ENCODE measurements around the gene UBE2H. TPM values are rescaled to one million over a fixed set of nuclear protein-coding genes. Genes with fewer than 3 reads are reported as not detected.

Gene UBE2H
- total RNA-seq, 4 donors from 2014 or later, result 63.2 to 154 (median 101) TPM

DNA sequence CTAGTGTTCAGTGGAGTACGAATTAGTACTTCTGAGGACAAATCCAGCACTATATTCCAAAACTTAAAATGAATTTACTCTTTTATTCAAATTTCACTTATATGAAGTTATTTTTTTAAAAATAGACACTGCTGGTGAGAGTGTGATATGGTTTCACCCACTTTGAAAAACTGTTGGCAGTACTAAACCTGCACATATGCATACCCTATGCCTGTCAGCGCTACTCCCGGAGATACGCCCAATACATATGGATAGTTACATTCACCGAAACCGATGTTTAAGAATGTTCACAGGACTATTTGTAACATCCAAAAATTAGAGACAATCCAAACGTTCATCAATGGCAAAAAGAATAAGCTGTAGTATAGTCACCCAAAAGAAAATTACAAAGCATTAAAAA is 69.6 kb downstream of the UBE2H start:
- no peak overlapping the region for H3K4me3 ChIP-seq (ENCODE audit: low read depth, poor library complexity, severe bottlenecking)
- 91 to 95% methylated on average over 7 of the region's 7 CpGs for WGBS, 2 donors

DNA sequence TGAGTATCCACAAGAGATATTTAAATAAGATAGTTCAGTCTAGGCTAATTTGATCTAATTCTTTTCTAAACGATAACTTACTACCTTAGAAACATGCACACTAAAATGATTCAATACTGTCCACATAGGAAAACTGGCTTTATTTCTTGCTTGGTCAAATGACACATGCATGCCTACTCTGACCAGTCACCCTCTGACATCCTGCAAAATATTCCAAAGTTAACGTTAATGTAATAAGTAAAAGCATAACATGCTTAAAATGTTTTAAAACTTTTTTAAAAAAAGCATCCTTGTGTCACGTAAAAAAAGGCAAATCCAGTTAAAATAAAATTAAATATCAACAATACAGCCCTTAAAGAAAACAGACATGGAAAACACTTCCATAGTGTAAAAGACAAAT is 70.2 kb downstream of the UBE2H start:
- TF ChIP-seq CTCF (IDR thresholded peaks at IDR 0.05), result no peak
- TF ChIP-seq POLR2A (IDR thresholded peaks at IDR 0.05), result no peak
- 82 to 92% methylated on average over 3 of the region's 3 CpGs for WGBS, 2 donors
- no peak for DNase-seq (ENCODE audit: low spot score in 2 of 2)
- no peak overlapping the region for H3K4me3 ChIP-seq (ENCODE audit: low read depth, poor library complexity, severe bottlenecking)
- intact Hi-C loops (cut with DNase I; ENCODE audit: low total_unique reads), result no loop called here

More for the DNA sequence above, 69.6 kb downstream of the UBE2H start:
- DNase-seq (ENCODE audit: low spot score in 2 of 2), result no peak
- intact Hi-C loops (cut with DNase I; ENCODE audit: low total_unique reads), result no loop called here
- TF ChIP-seq CTCF (IDR thresholded peaks at IDR 0.05) (no peak), POLR2A (IDR thresholded peaks at IDR 0.05) (no peak)

DNA sequence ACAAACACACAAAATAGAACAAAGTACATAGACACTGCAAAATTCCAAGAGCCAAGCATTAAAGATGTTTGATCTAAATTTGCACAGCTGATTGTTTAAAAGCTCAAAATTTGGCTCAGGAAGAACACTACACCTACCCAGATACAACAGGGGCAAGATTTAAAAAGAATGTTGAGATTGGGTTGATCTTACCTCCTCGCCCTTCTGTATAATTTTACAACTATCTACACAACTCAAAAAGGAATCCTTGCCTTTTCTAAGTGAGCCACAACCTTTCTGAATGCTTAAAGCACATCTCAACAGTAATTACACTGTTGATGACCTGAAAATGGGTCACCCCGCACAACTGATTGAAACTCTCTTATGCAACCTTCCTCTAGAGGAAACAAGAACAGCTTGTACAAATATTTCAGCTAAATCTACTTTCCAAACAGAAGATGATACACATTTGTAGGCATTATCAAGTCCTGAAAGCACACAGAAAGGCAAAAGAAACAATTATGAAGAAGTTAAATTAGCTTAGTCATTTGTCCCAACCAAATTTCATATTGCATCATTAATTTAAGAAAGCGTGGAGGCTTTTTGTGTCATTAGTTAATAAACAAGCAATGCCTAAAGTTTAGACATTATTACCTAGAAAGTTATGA is 75.5 kb downstream of the UBE2H start:
- H3K4me3 ChIP-seq (ENCODE audit: low read depth, poor library complexity, severe bottlenecking), result no peak overlapping the region
- no peak for DNase-seq (ENCODE audit: low spot score in 2 of 2)
- 70 to 72% methylated on average over 3 of the region's 3 CpGs for WGBS, 2 donors
- intact Hi-C loops (cut with DNase I; ENCODE audit: low total_unique reads), result no loop called here
- TF ChIP-seq POLR2A (IDR thresholded peaks at IDR 0.05), result no peak
- TF ChIP-seq CTCF (IDR thresholded peaks at IDR 0.05), result no peak

- H3K4me3 ChIP-seq (ENCODE audit: low read depth, poor library complexity, severe bottlenecking), result no peak overlapping the region
- no peak for TF ChIP-seq CTCF (IDR thresholded peaks at IDR 0.05)
- no peak for TF ChIP-seq POLR2A (IDR thresholded peaks at IDR 0.05)
- no peak for DNase-seq (ENCODE audit: low spot score in 2 of 2)
- intact Hi-C loops (cut with DNase I; ENCODE audit: low total_unique reads), result no loop called here
- 49 to 58% methylated on average over 5 of the region's 5 CpGs for WGBS, 2 donors
Observed at GRCh38 chr7:129875745-129876411, 76.9 kb downstream of the UBE2H start.

DNA sequence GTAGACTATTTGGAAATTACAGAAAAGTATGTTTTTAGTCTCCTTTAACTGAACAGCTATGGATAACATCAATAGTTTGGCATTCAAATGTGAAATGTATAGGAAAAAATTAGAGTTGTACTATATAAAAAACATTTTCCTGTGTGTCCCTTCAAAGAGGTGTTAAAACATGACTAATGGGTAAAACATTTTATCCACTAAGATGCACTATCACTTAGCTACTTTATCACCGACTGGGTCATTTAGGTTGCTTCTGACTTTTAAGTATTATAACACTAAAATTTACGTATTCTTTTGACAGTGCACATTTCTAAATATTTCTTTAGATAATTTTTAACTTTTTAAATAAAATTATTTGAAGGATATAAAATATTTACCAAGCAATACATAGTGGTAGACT is 77.6 kb downstream of the UBE2H start:
- intact Hi-C loops (cut with DNase I; ENCODE audit: low total_unique reads), result no loop called here
- no peak for TF ChIP-seq CTCF (IDR thresholded peaks at IDR 0.05)
- TF ChIP-seq POLR2A (IDR thresholded peaks at IDR 0.05), result no peak
- no peak for DNase-seq (ENCODE audit: low spot score in 2 of 2)
- 67% methylated on average over 2 of the region's 2 CpGs for WGBS, 2 donors
- no peak overlapping the region for H3K4me3 ChIP-seq (ENCODE audit: low read depth, poor library complexity, severe bottlenecking)
